IMR-90 (cell line): Measurements from ENCODE around the gene HLA-A. TPM values are rescaled to one million over a fixed set of nuclear protein-coding genes. Genes with fewer than 3 reads are reported as not detected.

Experiments used
- ATAC-seq: fragments of 200-7000 bp; cut with Tn5 transposase; 2 replicates; pipeline ENCODE4 v1.9.1; 2020; ENCODE audit warnings: low read depth, mild to moderate bottlenecking, moderate library complexity
- BruUV-seq: library from RNA; stranded (reverse); fragments of 400-500 nt; replicated peaks from 2 replicates; lab custom pipeline; 2021; lab: Mats Ljungman, UMichigan
- CTCF ChIA-PET: fragments of 300-600 bp; formaldehyde crosslinking; extraction: SDS; loops from one replicate; lab custom pipeline; 2021; ENCODE audit warnings: antibody characterized with exemption; lab: Yijun Ruan, JAX
- POLR2A ChIA-PET: fragments of 300-600 bp; sonication (Branson Sonifier 250); formaldehyde crosslinking; loops from one replicate; lab custom pipeline; 2022; ENCODE audit warnings: antibody characterized with exemption; ENCODE audit not compliant: unreplicated experiment; lab: Charles Lee
- DNase-seq: peaks from one replicate; pipeline ENCODE4 v3.0.0; 2013
- H2AFZ ChIP-seq: replicated peaks from 2 replicates; pipeline ENCODE3; 2013; ENCODE audit warnings: low read length, mild to moderate bottlenecking; ENCODE audit not compliant: poor library complexity
- H2AK5ac ChIP-seq: 2 replicates; pipeline ENCODE4 v1.6.1; 2013; ENCODE audit warnings: low read depth, low read length, inconsistent platforms
- H2AK9ac ChIP-seq: replicated peaks from 2 replicates; pipeline ENCODE3; 2013; ENCODE audit warnings: mild to moderate bottlenecking, low read depth, low read length, moderate library complexity; ENCODE audit not compliant: poor library complexity
- H2BK120ac ChIP-seq: 2 replicates; pipeline ENCODE4 v1.6.1; 2013; ENCODE audit warnings: low read depth, low read length, inconsistent platforms
- H2BK15ac ChIP-seq: 3 replicates; pipeline ENCODE4 v1.6.1; 2013; ENCODE audit warnings: low read depth, low read length, inconsistent platforms
- H2BK20ac ChIP-seq: 2 replicates; pipeline ENCODE4 v1.6.1; 2013; ENCODE audit warnings: low read depth, mild to moderate bottlenecking, inconsistent platforms, low read length, moderate library complexity
- H2BK5ac ChIP-seq: 2 replicates; pipeline ENCODE4 v1.6.1; 2013; ENCODE audit warnings: mild to moderate bottlenecking, low read depth, low read length, inconsistent platforms; ENCODE audit not compliant: poor library complexity, severe bottlenecking
- H3K14ac ChIP-seq: replicated peaks from 2 replicates; pipeline ENCODE4 v1.6.1; 2013; ENCODE audit warnings: low read depth, low read length, inconsistent platforms
- H3K18ac ChIP-seq: 2 replicates; pipeline ENCODE4 v1.6.1; 2013; ENCODE audit warnings: low read depth, low read length, control low read depth
- H3K23ac ChIP-seq: 2 replicates; pipeline ENCODE4 v1.6.1; 2013; ENCODE audit warnings: low read depth, low read length, inconsistent platforms
- H3K27ac ChIP-seq: 2 replicates; pipeline ENCODE4 v1.5.1; 2013; ENCODE audit warnings: mild to moderate bottlenecking, control low read depth, low read length; ENCODE audit not compliant: insufficient read depth
- H3K27me3 ChIP-seq: 2 replicates; pipeline ENCODE4 v1.6.1; 2013; ENCODE audit warnings: low read length; ENCODE audit not compliant: control insufficient read depth, insufficient read depth
- H3K36me3 ChIP-seq: 2 replicates; pipeline ENCODE4 v1.6.1; 2013; ENCODE audit warnings: low read length, mixed read lengths; ENCODE audit not compliant: control insufficient read depth, insufficient read depth
- H3K4ac ChIP-seq: 2 replicates; pipeline ENCODE4 v1.6.1; 2013; ENCODE audit warnings: low read depth, low read length, inconsistent platforms
- H3K4me1 ChIP-seq: 2 replicates; pipeline ENCODE4 v1.6.1; 2013; ENCODE audit warnings: low read length, mixed read lengths; ENCODE audit not compliant: control insufficient read depth, insufficient read depth
- H3K4me2 ChIP-seq: 2 replicates; pipeline ENCODE4 v1.6.1; 2013; ENCODE audit warnings: low read depth, mild to moderate bottlenecking, control low read depth, low read length, moderate library complexity
- H3K4me3 ChIP-seq: 2 replicates; pipeline ENCODE4 v1.5.1; 2013; ENCODE audit warnings: low read depth, mild to moderate bottlenecking, control low read depth, low read length, moderate library complexity; ENCODE audit not compliant: insufficient read depth
- H3K56ac ChIP-seq: 2 replicates; pipeline ENCODE4 v1.6.1; 2013; ENCODE audit warnings: low read length, inconsistent platforms; ENCODE audit not compliant: insufficient read depth; ENCODE audit errors: extremely low read depth
- H3K79me1 ChIP-seq, 2 experiments: 2 replicates each; pipeline ENCODE4 v1.6.1; 2013; ENCODE audit warnings: low read length in 2 of 2, inconsistent platforms in 1 of 2, low read depth in 1 of 2
- H3K9ac ChIP-seq: 2 replicates; pipeline ENCODE4 v1.6.1; 2013; ENCODE audit warnings: low read depth, low read length, control low read depth
- H3K9me1 ChIP-seq: 2 replicates; pipeline ENCODE4 v1.6.1; 2013; ENCODE audit warnings: low read length, inconsistent platforms; ENCODE audit not compliant: insufficient read depth
- H3K9me3 ChIP-seq: 2 replicates; pipeline ENCODE4 v1.6.1; 2013; ENCODE audit warnings: low read length; ENCODE audit not compliant: control insufficient read depth, insufficient read depth
- H4K20me1 ChIP-seq: 2 replicates; pipeline ENCODE4 v1.6.1; 2013; ENCODE audit warnings: low read length, inconsistent platforms; ENCODE audit not compliant: insufficient read depth
- H4K5ac ChIP-seq: 2 replicates; pipeline ENCODE4 v1.6.1; 2013; ENCODE audit warnings: mild to moderate bottlenecking, low read depth, low read length, control low read depth
- H4K8ac ChIP-seq, 2 experiments: 2 replicates each; pipeline ENCODE4 v1.6.1; 2013; ENCODE audit warnings: low read depth in 2 of 2, low read length in 2 of 2, control low read depth in 1 of 2, inconsistent platforms in 1 of 2
- H4K91ac ChIP-seq: 2 replicates; pipeline ENCODE4 v1.6.1; 2013; ENCODE audit warnings: low read depth, low read length, inconsistent platforms; ENCODE audit not compliant: insufficient read depth
- BHLHE40 ChIP-seq: fragments of 150-350 bp; IDR thresholded peaks from 2 replicates; pipeline ENCODE4 v1.6.1; 2016; ENCODE audit warnings: mild to moderate bottlenecking, low read depth, low read length
- CEBPB ChIP-seq: IDR thresholded peaks from 2 replicates; pipeline ENCODE4 v1.6.1; 2012; ENCODE audit warnings: low read depth, low read length, improper control_type of control experiment
- CHD1 ChIP-seq: IDR thresholded peaks from 2 replicates; pipeline ENCODE4 v1.6.1; 2012; ENCODE audit warnings: low read depth, low read length, improper control_type of control experiment
- FOS ChIP-seq: fragments of 150-350 bp; IDR thresholded peaks from 2 replicates; pipeline ENCODE4 v1.6.1; 2016; ENCODE audit warnings: low read depth, low read length
- MAFK ChIP-seq: IDR thresholded peaks from 2 replicates; pipeline ENCODE4 v1.6.1; 2012; ENCODE audit warnings: low read depth, low read length, improper control_type of control experiment
- MAZ ChIP-seq: IDR thresholded peaks from 2 replicates; pipeline ENCODE4 v1.6.1; 2012; ENCODE audit warnings: low read depth, mild to moderate bottlenecking, low read length, improper control_type of control experiment, moderate library complexity, borderline replicate concordance
- MXI1 ChIP-seq: IDR thresholded peaks from 2 replicates; pipeline ENCODE4 v1.6.1; 2012; ENCODE audit warnings: low read depth, mild to moderate bottlenecking, low read length, moderate library complexity, borderline replicate concordance
- POLR2A ChIP-seq: IDR thresholded peaks from 2 replicates; pipeline ENCODE4 v1.6.1; 2012; ENCODE audit warnings: mild to moderate bottlenecking, low read depth, low read length
- RAD21 ChIP-seq: IDR thresholded peaks from 2 replicates; pipeline ENCODE4 v1.6.1; 2012; ENCODE audit warnings: low read length, improper control_type of control experiment
- RCOR1 ChIP-seq: IDR thresholded peaks from 2 replicates; pipeline ENCODE4 v1.6.1; 2012; ENCODE audit warnings: mild to moderate bottlenecking, low read length, improper control_type of control experiment; ENCODE audit not compliant: insufficient replicate concordance
- RFX5 ChIP-seq: IDR thresholded peaks from 2 replicates; pipeline ENCODE4 v1.8.0; 2012; ENCODE audit warnings: low read depth, mild to moderate bottlenecking, low read length, moderate library complexity
- WGBS, 2 experiments: methylation state at CpG; one replicate each; pipeline versions ENCODE4 v1.1.5 to v1.1.7; 2013; ENCODE audit warnings: missing lambda C conversion rate in 2 of 2; ENCODE audit not compliant: insufficient read length in 1 of 2; ENCODE audit errors: extremely low coverage in 2 of 2; 5-methylcytosine and 5-hydroxymethylcytosine counted together
- dilution Hi-C: fragments of 300-500 bp; cut with HindIII; formaldehyde crosslinking; loops from one replicate; pipeline ENCODE4 v1.14.3; 2018; ENCODE audit warnings: low sequenced_read_pairs; ENCODE audit not compliant: unreplicated experiment
- in situ Hi-C: fragments of 300-500 bp; cut with MboI; formaldehyde crosslinking; loops from 3 replicates; pipeline ENCODE4 v1.14.3; 2019; ENCODE audit warnings: low sequenced_read_pairs, inconsistent platforms, mixed read lengths
- intact Hi-C: fragments of 100-400 bp; cut with micrococcal nuclease; formaldehyde crosslinking; loops from 2 replicates; pipeline ENCODE4 v1.10.0; 2022
- polyA plus RNA-seq, 3 experiments: library from polyadenylated mRNA; depleted of rRNA; stranded (reverse); fragments of >200 nt; gene quantifications; 2 replicates each; pipeline ENCODE4 v1.2.3, GENCODE V29; 2012; ENCODE audit warnings: low replicate concordance in 1 of 3
- total RNA-seq: library from RNA; depleted of rRNA; stranded (reverse); fragments of >200 nt; gene quantifications from 2 replicates; pipeline ENCODE4 v1.2.3, GENCODE V29; 2012
- TF ChIP-seq, protein P1 (sequence below): conservative IDR thresholded peaks from 2 replicates; pipeline ENCODE4 v1.5.1; 2012; ENCODE audit warnings: mild to moderate bottlenecking, low read depth, low read length, improper control_type of control experiment
- TF ChIP-seq, protein P2 (sequence below): fragments of 150-350 bp; IDR thresholded peaks from 2 replicates; pipeline ENCODE4 v1.6.1; 2016; ENCODE audit warnings: low read depth, mild to moderate bottlenecking, low read length, moderate library complexity, borderline replicate concordance
- TF ChIP-seq, protein P3 (sequence below): fragments of 150-350 bp; IDR thresholded peaks from 2 replicates; pipeline ENCODE4 v1.6.1; 2017; ENCODE audit warnings: mild to moderate bottlenecking, antibody characterized with exemption, low read length, low read depth

Gene HLA-A
- total and polyA plus RNA-seq, 2 of the 4 experiments (the other 2 are of a cell fraction): 94.5 to 218 TPM

DNA sequence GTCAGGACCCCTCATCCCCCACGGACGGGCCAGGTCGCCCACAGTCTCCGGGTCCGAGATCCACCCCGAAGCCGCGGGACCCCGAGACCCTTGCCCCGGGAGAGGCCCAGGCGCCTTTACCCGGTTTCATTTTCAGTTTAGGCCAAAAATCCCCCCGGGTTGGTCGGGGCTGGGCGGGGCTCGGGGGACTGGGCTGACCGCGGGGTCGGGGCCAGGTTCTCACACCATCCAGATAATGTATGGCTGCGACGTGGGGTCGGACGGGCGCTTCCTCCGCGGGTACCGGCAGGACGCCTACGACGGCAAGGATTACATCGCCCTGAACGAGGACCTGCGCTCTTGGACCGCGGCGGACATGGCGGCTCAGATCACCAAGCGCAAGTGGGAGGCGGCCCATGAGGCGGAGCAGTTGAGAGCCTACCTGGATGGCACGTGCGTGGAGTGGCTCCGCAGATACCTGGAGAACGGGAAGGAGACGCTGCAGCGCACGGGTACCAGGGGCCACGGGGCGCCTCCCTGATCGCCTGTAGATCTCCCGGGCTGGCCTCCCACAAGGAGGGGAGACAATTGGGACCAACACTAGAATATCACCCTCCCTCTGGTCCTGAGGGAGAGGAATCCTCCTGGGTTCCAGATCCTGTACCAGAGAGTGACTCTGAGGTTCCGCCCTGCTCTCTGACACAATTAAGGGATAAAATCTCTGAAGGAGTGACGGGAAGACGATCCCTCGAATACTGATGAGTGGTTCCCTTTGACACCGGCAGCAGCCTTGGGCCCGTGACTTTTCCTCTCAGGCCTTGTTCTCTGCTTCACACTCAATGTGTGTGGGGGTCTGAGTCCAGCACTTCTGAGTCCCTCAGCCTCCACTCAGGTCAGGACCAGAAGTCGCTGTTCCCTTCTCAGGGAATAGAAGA is 978 bp downstream of the HLA-A start:
- dilution Hi-C loops (no loop called here), intact Hi-C loops (no loop called here), in situ Hi-C loops (no loop called here)
- H3K27ac ChIP-seq: peak overlapping the region; percentile 74; the same call in 1 of the 2 replicates
- H2BK15ac ChIP-seq: no peak overlapping the region
- peaks cover 3% of the 10 kb centered on the region; the same call in 1 of the 2 replicates for H3K9me1 ChIP-seq
- no peak overlapping the region for H2BK20ac ChIP-seq
- DNase-seq: no peak
- peak overlapping the region; percentile 72 for H3K4me3 ChIP-seq
- H3K4me1 ChIP-seq: peaks cover 4% of the 10 kb centered on the region
- H3K56ac ChIP-seq: no peak overlapping the region
- H4K5ac ChIP-seq: no peak overlapping the region
- no peak overlapping the region for H2BK5ac ChIP-seq
- H4K8ac ChIP-seq: no peak overlapping the region
- H2BK120ac ChIP-seq: no peak overlapping the region
- no peak overlapping the region for H2AK9ac ChIP-seq
- POLR2A ChIA-PET: no interaction called here
- no peak overlapping the region for H3K18ac ChIP-seq
- H3K27me3 ChIP-seq: no peaks in the 10 kb centered on the region
- peak overlapping the region; percentile 58 for H2AFZ ChIP-seq
- 41% methylated on average over 16 of the region's 58 CpGs; no CpG with 5 or more reads in 1 of the 2 experiments for WGBS, 2 experiments
- peaks cover 4 to 5% of the 10 kb centered on the region in 2 experiments; a peak in 3 of 4 replicates for H3K79me1 ChIP-seq
- no peak for ATAC-seq
- H3K9ac ChIP-seq: peak overlapping the region; percentile 66
- H3K36me3 ChIP-seq: peaks cover 22% of the 10 kb centered on the region
- no peak overlapping the region for H3K4ac ChIP-seq
- H3K23ac ChIP-seq: 0 out of 2 replicates have a peak overlapping the region, but pooled peaks have one; percentile 31
- no peaks in the 10 kb centered on the region for H3K9me3 ChIP-seq
- CTCF ChIA-PET: no interaction called here
- no peak overlapping the region for H4K91ac ChIP-seq
- no peak overlapping the region for H3K14ac ChIP-seq
- H4K20me1 ChIP-seq: peaks cover 4% of the 10 kb centered on the region; the same call in 1 of the 2 replicates
- BruUV-seq: no TSS peak
- H3K4me2 ChIP-seq: peak overlapping the region; percentile 88
- H2AK5ac ChIP-seq: no peak overlapping the region; the same call in 1 of the 2 replicates
- TF ChIP-seq MAZ: no peak
- TF ChIP-seq RFX5: no peak
- TF ChIP-seq, protein P1, sequence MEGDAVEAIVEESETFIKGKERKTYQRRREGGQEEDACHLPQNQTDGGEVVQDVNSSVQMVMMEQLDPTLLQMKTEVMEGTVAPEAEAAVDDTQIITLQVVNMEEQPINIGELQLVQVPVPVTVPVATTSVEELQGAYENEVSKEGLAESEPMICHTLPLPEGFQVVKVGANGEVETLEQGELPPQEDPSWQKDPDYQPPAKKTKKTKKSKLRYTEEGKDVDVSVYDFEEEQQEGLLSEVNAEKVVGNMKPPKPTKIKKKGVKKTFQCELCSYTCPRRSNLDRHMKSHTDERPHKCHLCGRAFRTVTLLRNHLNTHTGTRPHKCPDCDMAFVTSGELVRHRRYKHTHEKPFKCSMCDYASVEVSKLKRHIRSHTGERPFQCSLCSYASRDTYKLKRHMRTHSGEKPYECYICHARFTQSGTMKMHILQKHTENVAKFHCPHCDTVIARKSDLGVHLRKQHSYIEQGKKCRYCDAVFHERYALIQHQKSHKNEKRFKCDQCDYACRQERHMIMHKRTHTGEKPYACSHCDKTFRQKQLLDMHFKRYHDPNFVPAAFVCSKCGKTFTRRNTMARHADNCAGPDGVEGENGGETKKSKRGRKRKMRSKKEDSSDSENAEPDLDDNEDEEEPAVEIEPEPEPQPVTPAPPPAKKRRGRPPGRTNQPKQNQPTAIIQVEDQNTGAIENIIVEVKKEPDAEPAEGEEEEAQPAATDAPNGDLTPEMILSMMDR: no peak
- no peak for TF ChIP-seq BHLHE40
- no peak for TF ChIP-seq RCOR1
- no peak for TF ChIP-seq POLR2A
- no peak for TF ChIP-seq MXI1
- no peak for TF ChIP-seq MAFK
- TF ChIP-seq, protein P2, sequence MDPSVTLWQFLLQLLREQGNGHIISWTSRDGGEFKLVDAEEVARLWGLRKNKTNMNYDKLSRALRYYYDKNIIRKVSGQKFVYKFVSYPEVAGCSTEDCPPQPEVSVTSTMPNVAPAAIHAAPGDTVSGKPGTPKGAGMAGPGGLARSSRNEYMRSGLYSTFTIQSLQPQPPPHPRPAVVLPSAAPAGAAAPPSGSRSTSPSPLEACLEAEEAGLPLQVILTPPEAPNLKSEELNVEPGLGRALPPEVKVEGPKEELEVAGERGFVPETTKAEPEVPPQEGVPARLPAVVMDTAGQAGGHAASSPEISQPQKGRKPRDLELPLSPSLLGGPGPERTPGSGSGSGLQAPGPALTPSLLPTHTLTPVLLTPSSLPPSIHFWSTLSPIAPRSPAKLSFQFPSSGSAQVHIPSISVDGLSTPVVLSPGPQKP: no peak
- TF ChIP-seq CEBPB: no peak
- no peak for TF ChIP-seq FOS
- no peak for TF ChIP-seq RAD21
- TF ChIP-seq, protein P3, sequence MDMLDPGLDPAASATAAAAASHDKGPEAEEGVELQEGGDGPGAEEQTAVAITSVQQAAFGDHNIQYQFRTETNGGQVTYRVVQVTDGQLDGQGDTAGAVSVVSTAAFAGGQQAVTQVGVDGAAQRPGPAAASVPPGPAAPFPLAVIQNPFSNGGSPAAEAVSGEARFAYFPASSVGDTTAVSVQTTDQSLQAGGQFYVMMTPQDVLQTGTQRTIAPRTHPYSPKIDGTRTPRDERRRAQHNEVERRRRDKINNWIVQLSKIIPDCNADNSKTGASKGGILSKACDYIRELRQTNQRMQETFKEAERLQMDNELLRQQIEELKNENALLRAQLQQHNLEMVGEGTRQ: no peak
- TF ChIP-seq CHD1: no peak
